Measurements from ENCODE around the gene PSAT1.

DNA sequence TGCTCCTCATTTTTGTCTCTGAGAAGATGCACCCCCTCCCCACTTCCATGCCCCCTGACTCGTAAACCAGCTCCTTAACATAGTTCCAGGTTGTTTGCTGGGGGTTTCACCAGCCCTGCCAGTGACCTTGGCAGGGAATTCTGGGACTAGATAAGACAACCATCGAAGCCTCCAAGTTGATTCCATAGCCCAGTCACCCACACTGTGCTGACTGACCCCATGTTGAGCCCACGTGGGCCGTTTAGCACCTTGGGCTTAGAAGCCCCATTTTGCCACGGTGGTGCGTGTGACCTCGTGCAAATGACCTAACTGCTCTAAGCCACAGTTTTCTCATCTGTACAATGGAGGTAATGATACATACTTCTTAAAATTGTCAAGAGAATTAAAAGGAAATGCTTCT, 24.6 kb downstream of the PSAT1 start:
- TF ChIP-seq, protein P1, sequence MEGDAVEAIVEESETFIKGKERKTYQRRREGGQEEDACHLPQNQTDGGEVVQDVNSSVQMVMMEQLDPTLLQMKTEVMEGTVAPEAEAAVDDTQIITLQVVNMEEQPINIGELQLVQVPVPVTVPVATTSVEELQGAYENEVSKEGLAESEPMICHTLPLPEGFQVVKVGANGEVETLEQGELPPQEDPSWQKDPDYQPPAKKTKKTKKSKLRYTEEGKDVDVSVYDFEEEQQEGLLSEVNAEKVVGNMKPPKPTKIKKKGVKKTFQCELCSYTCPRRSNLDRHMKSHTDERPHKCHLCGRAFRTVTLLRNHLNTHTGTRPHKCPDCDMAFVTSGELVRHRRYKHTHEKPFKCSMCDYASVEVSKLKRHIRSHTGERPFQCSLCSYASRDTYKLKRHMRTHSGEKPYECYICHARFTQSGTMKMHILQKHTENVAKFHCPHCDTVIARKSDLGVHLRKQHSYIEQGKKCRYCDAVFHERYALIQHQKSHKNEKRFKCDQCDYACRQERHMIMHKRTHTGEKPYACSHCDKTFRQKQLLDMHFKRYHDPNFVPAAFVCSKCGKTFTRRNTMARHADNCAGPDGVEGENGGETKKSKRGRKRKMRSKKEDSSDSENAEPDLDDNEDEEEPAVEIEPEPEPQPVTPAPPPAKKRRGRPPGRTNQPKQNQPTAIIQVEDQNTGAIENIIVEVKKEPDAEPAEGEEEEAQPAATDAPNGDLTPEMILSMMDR (IDR thresholded peaks at IDR 0.05) = no peak
- no peak for TF ChIP-seq EP300 (IDR thresholded peaks at IDR 0.05)

All from tibial nerve (tissue), 4 donors.